HG02610 (cell line): Measurements from ENCODE around the gene SWT1.

Experiments used
- ATAC-seq: cut with Tn5 transposase; IDR thresholded peaks from one replicate; pipeline ENCODE4 v1.9.1; 2021; ENCODE audit warnings: mild to moderate bottlenecking, moderate library complexity; ENCODE audit not compliant: unreplicated experiment

The SWT1 gene

DNA sequence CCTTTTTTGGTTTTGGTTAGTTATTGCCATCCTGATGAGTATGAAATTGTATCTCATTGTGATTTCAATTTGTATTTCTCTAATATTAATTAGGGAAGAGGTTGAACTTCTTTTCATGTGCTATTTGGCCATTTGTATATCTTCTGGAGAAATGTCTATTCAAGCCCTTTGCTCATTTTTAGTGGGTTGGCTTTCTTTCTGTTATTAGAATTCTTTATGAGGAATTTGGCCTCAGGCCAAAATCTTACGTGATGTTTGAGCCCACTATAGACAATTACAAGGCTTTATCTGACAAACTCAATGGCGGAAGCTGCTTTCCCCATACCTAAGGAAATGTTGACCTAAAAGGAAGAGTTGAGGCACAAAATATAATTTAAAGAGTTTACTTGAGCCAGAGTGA lies 127.1 kb downstream of the SWT1 start:
- ATAC-seq = no peak

DNA sequence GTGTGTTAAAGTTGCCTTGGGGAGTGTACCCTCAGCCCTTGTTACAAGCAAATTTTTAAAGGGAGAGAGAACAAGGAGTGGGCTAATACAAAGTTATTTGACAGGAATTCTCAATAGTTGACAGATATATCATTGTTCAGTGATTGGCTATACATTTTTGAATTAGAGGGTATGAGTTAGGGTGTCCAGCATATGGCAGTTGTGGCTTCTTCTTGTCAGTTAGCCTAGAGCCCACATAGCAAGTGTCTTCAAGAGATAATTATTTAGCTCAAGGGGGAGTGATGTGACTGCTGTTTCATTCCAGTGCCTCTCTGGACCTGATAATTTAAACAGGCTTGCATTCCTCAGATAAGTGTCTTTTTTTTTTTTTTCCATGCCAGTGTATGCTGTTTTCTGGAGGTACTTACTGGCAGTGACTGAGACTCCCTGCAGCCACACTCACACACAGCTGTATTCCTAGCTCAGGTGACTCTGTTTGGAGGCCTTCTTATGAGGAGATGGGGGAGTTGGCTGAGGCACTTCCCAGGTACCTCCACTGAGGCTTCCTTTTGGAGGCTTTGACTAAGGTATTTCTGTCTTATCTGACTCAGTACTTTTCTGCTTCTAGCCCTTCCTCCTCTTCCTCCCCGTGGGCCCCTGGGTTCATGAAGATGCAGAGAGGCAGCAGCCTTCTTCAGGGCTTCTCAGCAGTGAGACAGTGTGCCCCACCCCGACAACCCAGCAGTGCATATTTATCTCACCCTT lies 127.7 kb downstream of the SWT1 start:
- no peak for ATAC-seq

DNA sequence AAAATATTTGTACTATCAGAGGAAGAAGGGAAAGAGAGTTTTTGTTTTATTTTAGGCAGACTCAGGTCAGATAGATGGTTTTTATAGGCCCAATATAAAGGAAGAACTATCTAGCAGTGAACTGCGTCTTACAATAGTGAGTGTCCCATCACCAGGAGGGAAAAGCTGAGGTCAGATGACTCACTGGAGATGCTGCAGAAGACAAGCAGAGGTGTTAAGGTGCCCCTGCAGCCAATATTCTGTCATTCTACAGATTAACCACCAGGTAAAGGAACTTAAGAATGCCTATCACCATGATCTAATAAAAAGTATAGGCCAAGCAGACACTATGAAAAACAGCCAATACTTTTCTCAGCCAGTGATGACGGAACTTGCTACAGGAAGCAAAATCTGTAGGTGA lies 130.5 kb downstream of the SWT1 start:
- no peak for ATAC-seq

DNA sequence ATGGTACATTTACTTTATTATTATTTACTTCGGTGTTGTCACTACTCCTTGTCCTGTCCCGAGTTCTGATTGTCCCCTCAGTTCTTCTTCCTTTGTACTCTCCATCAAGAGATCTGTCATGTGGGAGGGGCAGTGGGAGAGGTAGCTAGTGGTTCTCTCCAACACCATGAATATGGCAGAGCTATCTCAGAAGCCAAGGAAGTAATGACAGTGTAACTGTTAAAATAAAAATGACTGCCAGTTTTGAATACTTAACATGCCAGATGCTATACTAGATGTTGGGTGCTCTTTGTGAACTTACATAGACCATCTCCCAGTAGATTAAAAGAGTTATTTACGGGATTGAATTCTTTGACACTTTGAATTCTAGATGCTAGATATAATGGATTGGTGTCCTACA lies 131.5 kb downstream of the SWT1 start:
- ATAC-seq = no peak

DNA sequence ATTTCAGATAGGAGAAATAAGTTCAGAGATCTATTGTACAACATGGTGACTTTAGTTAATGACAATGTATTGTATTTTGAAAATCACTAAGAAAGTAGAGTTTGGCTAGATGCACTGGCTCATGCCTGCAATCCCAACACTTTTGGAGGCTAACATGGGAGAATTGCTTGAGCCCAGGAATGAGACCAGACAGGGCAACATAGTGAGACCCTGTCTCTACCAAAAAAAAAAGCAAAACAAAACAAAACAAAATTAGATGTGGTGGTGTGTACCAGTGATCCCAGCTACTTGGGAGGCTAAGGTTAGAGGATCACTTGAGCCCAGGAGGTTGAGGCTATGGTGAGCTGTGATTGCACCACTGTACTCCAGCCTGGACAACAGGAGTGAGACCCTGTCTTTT lies 132.9 kb downstream of the SWT1 start:
- no peak for ATAC-seq

DNA sequence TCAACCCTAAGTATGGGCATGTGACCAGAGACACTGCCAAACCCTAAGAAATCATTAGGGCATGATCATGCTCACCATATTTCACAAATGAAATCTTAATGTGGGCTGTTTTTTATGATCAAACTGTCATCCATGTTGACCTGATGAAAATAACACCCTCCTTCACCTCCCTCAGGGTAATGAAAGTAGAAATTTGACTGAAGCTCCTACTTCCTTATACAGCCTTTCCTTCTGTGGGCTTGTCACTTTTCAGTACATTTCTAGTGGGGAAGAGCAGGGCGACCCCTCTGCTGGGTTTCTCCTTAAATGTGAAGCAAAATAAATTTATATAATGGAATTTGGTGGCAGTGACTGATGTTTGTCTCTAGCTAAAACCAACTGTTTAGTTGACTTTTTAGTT lies 134.2 kb downstream of the SWT1 start:
- ATAC-seq = no peak

DNA sequence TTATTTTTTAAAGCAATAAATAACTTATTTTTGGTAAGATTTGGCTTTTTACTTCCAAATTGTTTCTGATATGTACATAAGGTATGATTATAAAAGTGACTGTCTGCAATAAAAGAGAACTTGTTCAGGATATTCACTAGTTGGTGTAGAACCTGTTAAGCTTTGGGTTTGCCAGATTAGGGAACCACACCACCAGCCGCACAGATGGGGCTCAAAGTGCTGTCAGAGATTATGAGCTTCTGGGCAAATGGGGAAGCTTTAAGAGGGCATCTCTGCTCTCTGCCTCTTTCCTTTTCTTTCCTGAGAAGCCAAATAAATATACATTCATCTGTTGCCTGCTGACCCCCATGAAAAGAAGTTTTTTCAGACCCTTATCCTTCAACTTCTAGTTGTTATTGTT lies 134.7 kb downstream of the SWT1 start:
- no peak for ATAC-seq

DNA sequence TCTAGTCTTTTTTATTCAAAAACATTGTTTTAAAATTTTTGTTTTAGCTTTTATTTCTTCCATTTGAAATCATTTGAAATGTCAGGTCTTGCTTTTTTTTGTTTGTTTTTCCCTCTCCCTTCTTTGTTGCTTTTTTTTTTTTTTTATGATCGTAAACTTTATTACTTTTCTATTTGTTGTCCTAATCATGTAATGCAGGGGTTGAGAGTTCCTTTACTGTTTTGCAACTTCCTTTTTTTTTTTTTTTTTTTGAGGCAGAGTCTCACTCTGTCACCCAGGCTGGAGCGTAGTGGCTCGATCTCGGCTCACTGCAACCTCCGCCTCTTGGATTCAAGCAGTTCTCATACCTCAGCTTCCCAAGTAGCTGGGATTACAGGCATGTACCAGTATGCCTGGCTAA lies 135.3 kb downstream of the SWT1 start:
- ATAC-seq = no peak

DNA sequence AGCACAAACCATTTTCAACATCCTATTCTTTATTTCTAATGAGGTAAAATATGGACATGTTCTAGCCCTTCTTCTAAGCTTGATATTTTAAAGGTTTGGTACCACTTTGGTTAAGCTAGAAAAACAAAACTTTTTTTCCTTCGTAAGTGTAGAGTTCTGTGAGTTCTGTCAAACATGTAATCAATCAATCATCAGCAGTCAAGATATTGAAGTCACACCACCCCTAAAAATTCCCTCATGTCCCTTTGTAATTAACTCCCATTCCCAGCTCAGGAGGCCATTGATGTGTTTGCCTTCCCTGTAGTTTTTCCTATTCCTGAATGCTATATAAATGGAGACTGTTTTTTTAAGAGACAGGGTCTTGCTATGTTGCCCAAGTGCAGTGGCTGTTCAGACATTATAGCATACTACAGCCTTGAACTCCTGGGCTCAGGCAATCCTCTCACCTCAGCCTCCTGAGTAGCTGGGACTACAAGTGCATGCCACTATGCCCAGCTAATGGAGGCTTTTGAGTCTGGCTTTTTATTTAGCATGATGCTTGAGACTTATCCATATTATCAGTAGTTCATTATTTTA lies 137.1 kb downstream of the SWT1 start:
- no peak for ATAC-seq

DNA sequence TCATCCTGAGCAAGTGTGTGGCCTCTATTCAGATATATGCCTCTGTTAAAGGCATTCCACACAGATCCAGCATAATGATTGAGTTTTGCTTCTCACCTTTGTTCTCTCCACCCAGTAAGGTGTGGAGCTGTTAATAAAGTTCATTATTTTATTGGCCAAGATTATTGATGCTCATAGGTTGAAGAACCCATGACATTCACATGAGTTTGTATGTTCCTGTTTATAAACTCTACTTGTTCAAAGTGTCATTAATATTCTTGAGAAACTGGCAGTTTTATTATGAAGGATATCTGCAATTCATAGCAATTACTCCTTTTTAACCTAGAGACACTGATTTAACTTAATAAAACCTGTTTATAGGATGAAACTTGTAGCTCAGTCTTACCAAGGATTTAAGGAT lies 138.1 kb downstream of the SWT1 start:
- ATAC-seq = no peak

DNA sequence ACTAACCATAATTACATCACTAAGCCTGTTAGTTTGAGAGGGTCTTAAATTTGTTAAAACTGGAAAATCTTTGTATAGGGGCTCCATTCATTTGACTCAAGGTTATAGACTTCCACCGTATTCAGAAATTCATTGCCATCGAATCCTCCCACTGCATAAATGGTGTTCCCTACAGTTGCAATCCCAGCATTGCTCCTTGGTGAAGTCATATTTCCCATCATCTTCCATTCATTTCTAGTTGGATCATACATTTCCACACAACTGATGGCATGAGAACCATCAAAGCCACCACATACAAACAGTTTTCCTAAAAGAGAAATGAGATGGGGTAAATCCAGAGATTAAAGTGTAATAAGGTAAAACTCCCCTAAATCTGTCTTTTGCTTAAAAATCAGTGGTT lies 141.0 kb downstream of the SWT1 start:
- no peak for ATAC-seq

DNA sequence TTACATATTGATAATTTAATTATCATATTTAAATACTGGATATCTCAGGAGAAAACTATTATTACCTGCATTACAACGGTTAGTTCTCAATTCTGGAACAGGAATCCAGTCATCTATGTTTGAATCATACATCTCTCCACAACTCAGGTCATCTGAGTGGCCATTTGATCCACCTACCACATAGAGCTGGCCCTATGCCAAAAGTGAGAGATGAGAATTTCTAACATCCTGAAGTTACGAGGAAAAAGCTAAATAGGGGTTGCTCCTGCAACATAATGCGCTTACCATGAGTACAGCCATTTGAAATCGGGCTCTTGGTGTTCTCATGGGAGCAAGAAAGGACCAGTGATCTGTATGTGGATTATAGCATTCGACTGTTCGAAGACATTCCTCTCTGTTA lies 143.2 kb downstream of the SWT1 start:
- no peak for ATAC-seq

DNA sequence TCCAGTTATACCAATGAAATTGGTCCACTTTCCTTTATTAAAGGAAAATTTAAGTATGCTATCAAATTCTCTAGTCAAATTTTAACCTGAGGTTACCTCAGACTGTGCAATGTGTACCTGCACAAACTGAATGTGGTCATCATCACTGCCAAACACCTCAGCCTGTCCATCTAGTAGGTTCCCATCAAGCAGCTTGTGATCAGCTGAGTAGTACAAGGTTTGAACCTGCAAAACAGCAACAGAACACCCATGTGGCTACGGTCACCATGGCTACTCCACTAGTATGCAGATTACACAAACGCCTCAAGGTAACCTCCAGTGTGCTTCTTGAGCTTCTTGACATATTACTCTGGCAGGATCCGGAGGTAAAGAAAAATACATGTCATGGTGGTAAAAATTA lies 148.5 kb downstream of the SWT1 start:
- no peak for ATAC-seq

DNA sequence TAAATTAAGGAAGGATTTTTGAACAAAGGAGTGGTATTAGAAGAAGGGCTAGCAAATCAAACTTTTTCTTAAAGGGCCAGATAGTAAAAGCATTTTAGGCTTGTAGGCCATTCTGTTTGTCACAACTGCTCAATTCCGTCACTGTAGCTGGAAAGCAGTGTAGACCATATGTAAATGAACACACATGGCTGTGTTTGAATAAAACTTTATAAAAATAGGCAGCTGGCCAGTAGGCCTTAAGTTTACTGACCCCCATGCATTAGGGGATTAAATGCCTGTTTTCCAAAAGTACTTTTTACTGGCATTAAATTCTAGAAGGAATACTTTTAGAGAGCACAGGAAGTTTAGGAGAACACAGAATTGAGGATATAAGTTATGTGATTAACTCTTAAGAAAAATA lies 151.2 kb downstream of the SWT1 start:
- ATAC-seq = no peak

DNA sequence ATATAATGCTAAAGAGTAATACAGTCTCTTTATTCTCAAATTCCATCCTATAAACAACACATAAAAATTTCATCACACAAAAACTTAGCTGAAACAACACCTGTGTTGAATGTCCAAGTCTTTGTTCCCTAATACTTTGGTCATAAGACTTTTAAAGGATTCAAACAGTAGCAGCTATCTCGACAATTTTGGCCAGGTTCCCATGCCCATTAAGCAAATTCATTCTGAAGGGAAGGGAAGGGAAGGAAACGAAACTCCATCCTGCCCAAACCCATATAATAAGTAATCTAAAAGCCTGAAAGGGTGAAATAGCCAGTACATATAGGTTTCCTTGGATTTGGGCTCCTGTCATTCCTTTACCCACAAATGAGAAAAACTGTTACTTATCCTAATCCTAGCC lies 152.6 kb downstream of the SWT1 start:
- ATAC-seq = no peak

DNA sequence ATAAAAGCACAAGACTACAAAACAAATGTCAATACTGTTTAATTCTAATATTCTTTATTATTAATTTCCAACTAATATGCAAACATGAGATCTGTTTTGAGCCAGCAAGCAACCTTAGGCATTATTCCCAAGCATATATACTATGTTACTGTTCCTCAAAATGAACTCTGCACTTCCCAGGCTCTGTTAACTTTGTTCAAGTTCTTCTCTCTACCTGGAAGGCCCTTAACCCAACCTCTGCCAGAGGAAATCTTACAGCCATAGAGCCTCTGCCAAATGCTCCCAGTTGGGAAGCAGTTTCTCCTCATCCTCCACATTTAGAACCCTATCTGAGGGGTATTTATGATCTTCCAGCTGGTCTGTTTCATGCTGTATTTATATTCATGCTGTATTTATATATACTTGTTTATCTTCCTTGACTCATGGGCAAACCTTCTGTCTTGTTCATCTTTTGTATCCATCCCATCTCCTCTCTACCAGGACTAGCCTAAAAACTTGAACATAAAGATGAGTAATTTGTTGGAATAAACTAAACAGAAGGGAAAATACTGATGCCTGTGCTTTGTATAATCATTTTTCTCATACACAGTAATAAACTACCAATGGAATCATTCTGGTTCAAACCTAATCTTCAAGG lies 154.7 kb downstream of the SWT1 start:
- ATAC-seq = no peak

DNA sequence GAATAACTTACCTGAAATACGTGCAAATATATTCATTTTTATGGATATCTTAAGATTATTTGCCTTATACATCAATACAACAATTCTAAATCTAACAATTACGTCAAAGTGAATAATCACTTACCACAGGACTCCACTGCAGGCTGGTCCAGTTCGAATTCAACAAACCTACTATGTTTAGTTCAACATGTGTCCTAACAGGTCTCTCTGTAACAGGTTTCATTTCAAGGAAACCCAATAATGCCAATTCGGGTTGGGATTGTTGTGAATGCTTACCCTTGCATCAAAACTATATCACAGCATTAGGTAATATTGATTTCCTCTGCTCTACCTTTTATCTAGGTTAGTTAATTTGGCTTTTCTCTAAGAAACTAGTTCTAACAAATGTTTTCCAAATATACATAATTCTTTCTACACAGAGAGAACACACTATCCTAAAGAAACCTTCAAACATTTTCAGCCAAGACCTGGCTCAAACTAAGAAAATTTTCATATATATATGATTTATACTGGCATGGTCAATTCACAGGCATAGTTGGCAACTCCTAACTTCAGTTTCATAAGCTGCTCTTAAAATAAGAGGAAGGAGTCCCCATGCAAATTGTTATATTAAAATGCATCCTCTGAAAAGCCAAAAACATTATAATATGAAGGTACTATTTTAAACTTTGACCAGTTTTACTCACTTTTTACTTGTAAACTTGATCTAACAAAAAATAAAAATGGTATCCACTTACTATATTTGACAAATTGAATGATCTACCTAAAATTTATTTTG lies 155.6 kb downstream of the SWT1 start:
- no peak for ATAC-seq

DNA sequence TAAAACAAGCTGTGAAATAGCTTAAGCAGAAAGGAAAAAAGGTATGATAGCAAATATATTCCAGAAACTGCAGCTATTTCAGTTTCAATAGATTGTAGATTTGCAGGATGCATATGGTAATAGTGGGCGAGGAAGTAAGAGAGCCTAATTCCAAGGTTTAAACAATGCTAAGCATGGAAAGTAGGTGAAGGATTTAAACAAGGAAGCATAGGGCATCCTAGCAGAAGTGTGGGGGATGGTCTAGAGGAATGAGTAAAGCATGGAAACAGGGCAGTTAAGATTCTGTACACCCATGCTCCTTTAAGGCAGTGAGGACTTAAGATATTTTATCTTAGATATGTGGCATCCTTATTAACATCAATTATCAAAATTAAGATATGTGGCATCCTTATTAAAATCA lies 157.4 kb downstream of the SWT1 start:
- no peak for ATAC-seq

DNA sequence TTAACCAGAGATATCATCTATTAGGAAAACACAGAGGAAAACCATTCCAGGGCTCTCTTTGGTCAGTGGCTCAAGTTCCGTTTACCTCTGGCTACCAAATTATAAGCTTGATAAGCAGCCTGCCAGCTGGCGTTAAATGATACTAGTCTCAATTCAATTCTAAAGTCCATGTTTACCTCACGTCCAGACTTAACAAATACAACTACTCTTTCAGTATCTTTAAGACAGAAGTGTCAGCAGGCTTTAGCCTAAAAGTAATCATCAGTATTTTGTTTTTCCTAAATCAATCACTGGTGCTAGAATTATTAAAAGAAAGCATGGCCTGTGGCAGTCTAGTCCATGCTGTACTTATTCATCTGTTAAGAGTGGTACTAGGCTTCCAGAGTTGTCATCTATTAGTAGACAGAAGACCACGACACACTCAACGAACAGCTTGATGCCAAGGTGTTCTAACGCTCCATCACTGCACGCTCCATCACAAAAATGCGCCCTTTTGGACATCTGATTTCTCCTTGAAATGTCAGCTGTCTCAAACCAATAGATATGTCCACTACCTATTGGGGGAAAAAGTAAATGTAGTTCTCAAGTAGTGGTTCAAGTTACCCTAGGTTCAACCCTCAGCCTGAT lies 158.6 kb downstream of the SWT1 start:
- no peak for ATAC-seq

DNA sequence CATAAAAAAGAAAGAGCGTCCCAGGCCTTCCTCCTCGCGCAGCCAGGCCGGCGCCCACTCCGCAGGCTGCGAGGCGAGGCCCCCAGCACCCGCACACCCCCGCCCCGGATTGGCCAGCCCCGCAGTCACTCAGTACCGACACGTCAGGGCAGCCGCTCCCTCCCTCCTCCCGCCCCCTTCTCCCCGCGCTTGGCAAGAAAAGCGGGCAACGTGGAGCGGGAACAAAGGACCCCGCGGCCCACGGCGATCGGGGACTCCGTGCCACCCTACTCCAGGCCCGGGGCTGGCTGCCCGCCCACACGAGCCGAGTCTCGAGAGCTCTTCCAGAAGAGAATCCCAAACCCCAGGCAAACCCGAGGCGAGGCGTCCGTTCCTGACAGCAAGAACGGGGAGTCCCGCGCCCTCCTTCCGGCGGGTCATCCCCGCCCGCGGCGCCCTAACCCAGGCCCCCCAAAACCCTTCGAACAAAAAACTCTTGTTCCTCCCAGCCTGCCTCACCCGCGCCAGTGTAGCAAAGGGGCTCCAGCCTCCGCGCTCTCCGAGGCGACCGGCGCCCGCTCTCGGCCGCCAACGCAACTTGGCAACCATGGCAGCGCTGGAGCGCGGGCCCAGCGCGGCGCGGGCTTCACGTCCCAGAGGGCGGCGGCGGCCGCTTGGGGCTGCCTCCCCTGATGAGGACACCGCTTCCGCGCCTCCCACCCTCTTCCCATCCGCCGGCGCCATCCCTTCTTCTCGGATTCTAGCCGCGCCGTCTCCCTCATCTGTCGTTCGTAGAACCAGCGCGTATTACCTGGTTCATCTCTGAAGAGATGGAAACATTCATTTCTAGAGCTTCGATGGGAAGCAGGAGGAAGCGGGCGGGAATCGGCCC lies 159.4 kb downstream of the SWT1 start:
- peak; percentile 54 for ATAC-seq
